Calu3 (cell line): ENCODE data around the gene LRRC49. TPM values are rescaled to one million over a fixed set of nuclear protein-coding genes. Genes with fewer than 3 reads are reported as not detected.
"Not testable (repeated sequence)": the region's sequence is repeated elsewhere in the genome, so short reads cannot be mapped to it uniquely, and the experiment has no call there.

ENCODE experiments used
- BruUV-seq: library from RNA; stranded (reverse); fragments of 400-500 nt; replicated peaks from 2 replicates; lab custom pipeline; 2021; lab: Mats Ljungman, UMichigan
- CTCF ChIA-PET: fragments of 300-600 bp; sonication (Branson Sonifier 250); formaldehyde crosslinking; loops from one replicate; lab custom pipeline; 2022; ENCODE audit warnings: antibody characterized with exemption; lab: Charles Lee
- DNase-seq: peaks from one replicate; pipeline ENCODE4 v3.0.0; 2022
- H3K27ac Mint-ChIP-seq: one replicate; pipeline ENCODE4 v1.8.0; 2022; ENCODE audit warnings: mixed read lengths; ENCODE audit not compliant: unreplicated experiment
- H3K27me3 Mint-ChIP-seq: one replicate; pipeline ENCODE4 v1.8.0; 2022; ENCODE audit warnings: mixed read lengths; ENCODE audit not compliant: unreplicated experiment
- H3K36me3 Mint-ChIP-seq: one replicate; pipeline ENCODE4 v1.8.0; 2022; ENCODE audit warnings: mild to moderate bottlenecking, moderate library complexity, mixed read lengths; ENCODE audit not compliant: insufficient read depth, unreplicated experiment
- H3K4me1 Mint-ChIP-seq: one replicate; pipeline ENCODE4 v1.8.0; 2022; ENCODE audit warnings: mild to moderate bottlenecking, low read depth, mixed read lengths; ENCODE audit not compliant: unreplicated experiment
- H3K4me3 Mint-ChIP-seq: one replicate; pipeline ENCODE4 v1.8.0; 2022; ENCODE audit warnings: mild to moderate bottlenecking, low read depth, moderate library complexity, mixed read lengths; ENCODE audit not compliant: unreplicated experiment
- H3K9me3 Mint-ChIP-seq: one replicate; pipeline ENCODE4 v1.8.0; 2022; ENCODE audit warnings: low read depth, mixed read lengths; ENCODE audit not compliant: unreplicated experiment
- intact Hi-C: fragments of 100-400 bp; cut with micrococcal nuclease; formaldehyde crosslinking; loops from one replicate; pipeline ENCODE4 v1.10.0; 2022; ENCODE audit not compliant: unreplicated experiment
- total RNA-seq: library from RNA; stranded (reverse); gene quantifications from 2 replicates; pipeline ENCODE4 v1.2.3, GENCODE V29; 2022
- TF ChIP-seq, protein P1 (sequence below): fragments of 200-600 bp; IDR thresholded peaks from one replicate; pipeline ENCODE4 v1.8.0; 2022; ENCODE audit warnings: antibody characterized with exemption; ENCODE audit not compliant: unreplicated experiment

LRRC49 gene
- total RNA-seq, 1 experiment from 2014 or later = 6.3 TPM

- intact Hi-C loops = no loop called here
- CTCF ChIA-PET = no interaction called here
- Mint-ChIP-seq H3K36me3 (no peaks in the 10 kb centered on the region), H3K4me1 (no peaks in the 10 kb centered on the region), H3K27ac (no peak overlapping the region), H3K4me3 (no peak overlapping the region), H3K27me3 (no peaks in the 10 kb centered on the region), H3K9me3 (no peaks in the 10 kb centered on the region)
- BruUV-seq = no TSS peak
- TF ChIP-seq, protein P1, sequence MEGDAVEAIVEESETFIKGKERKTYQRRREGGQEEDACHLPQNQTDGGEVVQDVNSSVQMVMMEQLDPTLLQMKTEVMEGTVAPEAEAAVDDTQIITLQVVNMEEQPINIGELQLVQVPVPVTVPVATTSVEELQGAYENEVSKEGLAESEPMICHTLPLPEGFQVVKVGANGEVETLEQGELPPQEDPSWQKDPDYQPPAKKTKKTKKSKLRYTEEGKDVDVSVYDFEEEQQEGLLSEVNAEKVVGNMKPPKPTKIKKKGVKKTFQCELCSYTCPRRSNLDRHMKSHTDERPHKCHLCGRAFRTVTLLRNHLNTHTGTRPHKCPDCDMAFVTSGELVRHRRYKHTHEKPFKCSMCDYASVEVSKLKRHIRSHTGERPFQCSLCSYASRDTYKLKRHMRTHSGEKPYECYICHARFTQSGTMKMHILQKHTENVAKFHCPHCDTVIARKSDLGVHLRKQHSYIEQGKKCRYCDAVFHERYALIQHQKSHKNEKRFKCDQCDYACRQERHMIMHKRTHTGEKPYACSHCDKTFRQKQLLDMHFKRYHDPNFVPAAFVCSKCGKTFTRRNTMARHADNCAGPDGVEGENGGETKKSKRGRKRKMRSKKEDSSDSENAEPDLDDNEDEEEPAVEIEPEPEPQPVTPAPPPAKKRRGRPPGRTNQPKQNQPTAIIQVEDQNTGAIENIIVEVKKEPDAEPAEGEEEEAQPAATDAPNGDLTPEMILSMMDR = no peak
- DNase-seq = no peak
Measured at GRCh38 chr15:70933411-70933810, 40.8 kb downstream of the LRRC49 start.

- H3K4me3 Mint-ChIP-seq = no peak overlapping the region
- intact Hi-C loops = no loop called here
- no peaks in the 10 kb centered on the region for H3K4me1 Mint-ChIP-seq
- no peaks in the 10 kb centered on the region for H3K27me3 Mint-ChIP-seq
- no peak for DNase-seq
- BruUV-seq = no TSS peak
- CTCF ChIA-PET = no interaction called here
- TF ChIP-seq, protein P1 = no peak
- no peaks in the 10 kb centered on the region for H3K36me3 Mint-ChIP-seq
- no peaks in the 10 kb centered on the region for H3K9me3 Mint-ChIP-seq
- H3K27ac Mint-ChIP-seq = no peak overlapping the region
Measured at GRCh38 chr15:70935631-70936030, 43.0 kb downstream of the LRRC49 start.

- TF ChIP-seq, protein P1 = no peak
- Mint-ChIP-seq H3K36me3 (no peaks in the 10 kb centered on the region), H3K27me3 (no peaks in the 10 kb centered on the region), H3K4me1 (no peaks in the 10 kb centered on the region), H3K9me3 (no peaks in the 10 kb centered on the region), H3K4me3 (no peak overlapping the region), H3K27ac (no peak overlapping the region)
- no TSS peak for BruUV-seq
- intact Hi-C loops = no loop called here
- DNase-seq = no peak
- CTCF ChIA-PET = interaction anchor here (0.6 to 0.8 kb wide), 2 partner anchors 9 to 164 kb away, joined by 3 read pairs; no protein-coding TSS in a partner anchor
Measured at GRCh38 chr15:70936326-70936725, 43.7 kb downstream of the LRRC49 start.

DNA sequence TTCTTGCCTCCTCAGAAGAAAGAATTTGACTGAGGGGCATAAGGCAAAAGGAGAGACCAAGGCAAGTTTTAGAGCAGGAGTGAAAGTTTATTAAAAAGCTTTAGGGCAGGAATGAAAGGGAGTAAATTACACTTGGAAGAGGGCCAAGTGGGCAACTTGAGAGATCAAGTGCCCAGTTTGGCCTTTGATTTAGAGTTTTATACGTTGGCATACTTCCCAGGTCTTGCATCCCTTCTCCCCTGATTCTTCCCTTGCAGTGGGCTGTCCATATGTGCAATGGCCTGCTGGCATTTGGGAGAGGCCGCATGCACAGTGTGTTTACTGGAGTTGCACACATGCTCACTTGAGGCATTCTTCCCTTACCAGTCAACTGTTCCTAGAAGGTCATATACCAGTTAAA is 50.7 kb downstream of the LRRC49 start:
- H3K36me3 Mint-ChIP-seq, CTCF ChIA-PET, H3K9me3 Mint-ChIP-seq, intact Hi-C loops, H3K4me3 Mint-ChIP-seq, H3K27me3 Mint-ChIP-seq, H3K27ac Mint-ChIP-seq, BruUV-seq, DNase-seq, H3K4me1 Mint-ChIP-seq: not testable (repeated sequence)
